Testis (tissue), 2 donors: ENCODE measurements around the gene CDC7.

Source experiments
- CTCF ChIP-seq, 3 experiments: fragments of 450-650 bp in 2 of 3; fragments of 200-600 bp in 1 of 3; sonication (generic) in 1 of 3; IDR thresholded peaks; one replicate each; pipeline ENCODE4 v1.5.1; 2016 to 2019; ENCODE audit warnings: antibody characterized with exemption in 3 of 3, mild to moderate bottlenecking in 2 of 3, moderate library complexity in 1 of 3
- POLR2A ChIP-seq: fragments of 450-650 bp; IDR thresholded peaks from one replicate; pipeline ENCODE4 v1.6.1; 2017; ENCODE audit warnings: antibody characterized with exemption, mild to moderate bottlenecking, moderate library complexity

GRCh38 chr1:91490501-91490900 is 10.2 kb upstream of the CDC7 start:
- TF ChIP-seq CTCF (IDR thresholded peaks at IDR 0.05) (no peak), POLR2A (no peak)
